GM12875 (cell line): ENCODE measurements around the gene ERBB3.

Experiments
- H3K4me3 ChIP-seq: one replicate; pipeline ENCODE4 v1.5.1; 2011; ENCODE audit warnings: low read depth, low read length, control low read depth
- CTCF ChIP-seq: IDR thresholded peaks from 2 replicates; pipeline ENCODE4 v1.5.1; 2011; ENCODE audit warnings: low read depth, mild to moderate bottlenecking, control low read depth, inconsistent platforms, low read length, moderate library complexity, borderline replicate concordance; ENCODE audit not compliant: insufficient read depth

ERBB3 gene

GRCh38 chr12:56127888-56128669, 48.1 kb downstream of the ERBB3 start, which contains the start of gene ESYT1:
TSS of gene ESYT1 (plus strand) at chr12:56128267. CDS start at chr12:56128320, 53 bp downstream.
- H3K4me3 ChIP-seq, result peak within 1 kb of the TSS; percentile 81
- no peak for TF ChIP-seq CTCF

DNA sequence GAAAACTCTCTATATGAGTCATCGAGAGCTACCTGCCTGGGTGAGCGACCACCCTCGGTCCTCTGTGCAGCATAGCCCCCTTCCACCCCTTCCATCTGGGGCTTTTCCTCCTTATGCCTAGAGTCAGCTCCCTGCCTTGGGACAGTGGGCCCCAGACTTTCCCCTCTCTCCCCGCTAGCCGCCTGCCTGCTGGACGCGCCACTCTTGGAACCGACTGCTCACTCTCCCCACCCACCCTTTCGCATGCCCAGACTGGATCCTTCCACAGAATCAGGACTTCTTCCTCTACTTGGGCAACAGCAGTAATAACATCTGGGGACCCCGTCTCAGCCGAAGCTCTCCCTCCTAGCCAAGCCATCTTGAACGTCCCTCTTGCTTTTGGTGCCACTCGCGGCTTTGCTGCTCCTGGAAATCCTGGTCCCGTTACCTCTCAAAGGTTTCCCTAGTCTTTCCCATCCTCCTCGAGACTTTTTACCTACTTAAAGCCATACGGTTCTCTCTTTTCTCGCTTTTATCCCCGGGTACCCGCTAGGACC, 48.8 kb downstream of the ERBB3 start:
- H3K4me3 ChIP-seq, result peak overlapping the region; percentile 81
- TF ChIP-seq CTCF, result no peak

DNA sequence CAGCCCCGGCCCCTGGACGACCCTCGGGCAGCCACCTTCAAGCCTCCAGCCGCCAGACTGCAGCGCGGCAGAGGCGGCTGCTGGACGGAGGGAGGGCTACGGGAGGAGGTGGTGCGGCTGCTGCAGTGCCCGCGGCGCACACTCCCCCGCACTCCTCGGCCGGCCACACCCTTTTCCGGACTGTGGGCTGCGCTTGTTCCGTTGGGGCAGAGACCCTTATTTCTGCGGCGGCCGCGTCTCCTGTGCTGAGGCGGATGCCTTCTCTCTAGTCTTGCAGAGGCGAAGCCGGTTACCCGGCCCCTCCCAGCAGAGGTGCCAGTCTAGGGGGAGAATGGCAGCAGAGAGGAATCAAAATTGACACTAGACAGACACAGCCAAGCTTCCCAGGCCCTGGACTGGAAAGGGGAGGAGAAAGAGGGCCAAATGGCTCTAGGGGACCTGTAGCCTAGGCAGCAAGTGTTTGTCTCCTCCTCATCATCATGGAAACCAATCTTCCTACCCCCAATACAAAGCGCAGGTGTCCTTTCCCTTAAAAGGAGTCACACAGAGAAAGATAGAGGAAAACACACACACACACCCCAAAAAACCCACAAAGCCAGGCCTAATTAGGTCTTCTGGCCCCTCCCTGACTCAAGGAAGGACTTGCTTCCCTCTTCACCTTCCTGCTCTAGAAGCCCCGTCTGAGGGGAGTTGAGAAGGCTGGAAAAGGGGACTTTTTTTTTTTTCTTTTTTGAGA, 49.4 kb downstream of the ERBB3 start:
- TF ChIP-seq CTCF, result no peak
- peak overlapping the region; percentile 81 for H3K4me3 ChIP-seq

DNA sequence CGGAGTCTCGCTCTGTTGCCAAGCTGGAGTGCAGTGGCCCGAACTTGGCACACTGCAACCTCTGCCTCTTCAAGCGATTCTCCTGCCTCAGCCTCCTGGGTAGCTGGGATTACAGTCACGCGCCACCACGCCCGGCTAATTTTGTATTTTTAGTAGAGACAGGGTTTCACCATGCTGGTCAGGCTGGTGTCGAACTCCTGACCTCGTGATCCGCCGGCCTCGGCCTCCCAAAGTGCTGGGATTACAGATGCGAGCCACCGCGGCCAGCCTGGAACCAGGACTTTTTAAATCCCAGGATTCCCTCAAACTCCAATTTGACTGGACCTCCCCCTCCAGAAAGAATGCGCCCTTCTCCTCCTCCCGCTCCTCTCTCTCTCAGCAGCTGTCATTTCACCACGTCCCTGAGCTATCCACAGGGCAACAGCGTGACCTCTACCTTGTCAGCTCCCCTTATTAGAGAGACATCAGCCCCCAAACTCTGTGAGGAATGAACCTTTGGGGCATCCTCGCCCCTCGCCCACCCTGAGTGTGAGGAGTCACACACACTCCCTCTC, 50.1 kb downstream of the ERBB3 start:
- peak overlapping the region; percentile 81 for H3K4me3 ChIP-seq

GRCh38 chr12:56130876-56131275, 50.9 kb downstream of the ERBB3 start:
- TF ChIP-seq CTCF, result no peak
- no peak overlapping the region for H3K4me3 ChIP-seq

More for the DNA sequence above, 50.1 kb downstream of the ERBB3 start:
- no peak for TF ChIP-seq CTCF

GRCh38 chr12:56134897-56135296, 54.9 kb downstream of the ERBB3 start:
- no peak for TF ChIP-seq CTCF
- no peak overlapping the region for H3K4me3 ChIP-seq
